ENCODE results near the gene ZBED6. TPM values are rescaled to one million over a fixed set of nuclear protein-coding genes. Genes with fewer than 3 reads are reported as not detected.

Gene ZBED6
- total RNA-seq, 1 experiment from 2014 or later: 68.2 TPM

- no peak for TF ChIP-seq CTCF (IDR thresholded peaks at IDR 0.05; ENCODE audit: unreplicated experiment)
- no peak for DNase-seq (ENCODE audit: unreplicated experiment)
- Mint-ChIP-seq H3K4me3 (ENCODE audit: unreplicated experiment) (peak overlapping the region; percentile 86), H3K27ac (ENCODE audit: low read depth, unreplicated experiment) (peak overlapping the region; percentile 98), H3K36me3 (ENCODE audit: insufficient read depth, unreplicated experiment) (peaks cover 38% of the 10 kb centered on the region), H3K4me1 (ENCODE audit: insufficient read depth, unreplicated experiment) (peaks cover 39% of the 10 kb centered on the region), H3K27me3 (ENCODE audit: insufficient read depth, unreplicated experiment) (no peaks in the 10 kb centered on the region), H3K9me3 (ENCODE audit: unreplicated experiment) (no peaks in the 10 kb centered on the region)
- ChIA-PET POLR2A (interaction anchor here (0.6 to 4.3 kb wide), 13 partner anchors 9 to 184 kb away, joined by 3 to 32 read pairs (median 4); partner anchors contain the start of gene ATP2B4), CTCF (interaction anchor here (0.7 to 1.8 kb wide), 5 partner anchors 19 to 334 kb away, joined by 3 to 11 read pairs (median 4); partner anchors contain the start of gene ATP2B4)
- TSS peak; percentile 89 for BruUV-seq (replicated peaks)
- intact Hi-C loops (cut with micrococcal nuclease): loop anchor here (5.0 to 10.0 kb wide), 3 partner anchors 43 to 170 kb away; partner anchors contain the start of gene ATP2B4
These were observed 521 bp upstream of the ZBED6 start for GRCh38 chr1:203794764-203795440.

GRCh38 chr1:203796236-203796605, 798 bp downstream of the ZBED6 start:
- ChIA-PET CTCF (interaction anchor here (0.7 to 3.0 kb wide), 4 partner anchors 39 to 545 kb away, joined by 3 to 18 read pairs (median 4); no protein-coding TSS in a partner anchor), POLR2A (interaction anchor here (0.7 to 4.3 kb wide), 18 partner anchors 10 to 358 kb away, joined by 3 to 32 read pairs (median 5); partner anchors contain the start of genes ATP2B4 and LAX1)
- peaks cover 48% of the 10 kb centered on the region for H3K36me3 Mint-ChIP-seq (ENCODE audit: insufficient read depth, unreplicated experiment)
- H3K4me3 Mint-ChIP-seq (ENCODE audit: unreplicated experiment): peak overlapping the region; percentile 86
- intact Hi-C loops (cut with micrococcal nuclease): loop anchor here (1.0 to 10.0 kb wide), 4 partner anchors 27 to 171 kb away; partner anchors contain the start of gene ATP2B4
- H3K27ac Mint-ChIP-seq (ENCODE audit: low read depth, unreplicated experiment): peak overlapping the region; percentile 98
- TF ChIP-seq CTCF (IDR thresholded peaks at IDR 0.05; ENCODE audit: unreplicated experiment): no peak
- H3K27me3 Mint-ChIP-seq (ENCODE audit: insufficient read depth, unreplicated experiment): no peaks in the 10 kb centered on the region
- H3K9me3 Mint-ChIP-seq (ENCODE audit: unreplicated experiment): no peaks in the 10 kb centered on the region
- DNase-seq (ENCODE audit: unreplicated experiment): peak; percentile 69
- TSS peak; percentile 39 for BruUV-seq (replicated peaks)
- peaks cover 44% of the 10 kb centered on the region for H3K4me1 Mint-ChIP-seq (ENCODE audit: insufficient read depth, unreplicated experiment)

- no peak for DNase-seq (ENCODE audit: unreplicated experiment)
- POLR2A ChIA-PET: interaction anchor here (0.6 to 4.3 kb wide), 26 partner anchors 11 to 954 kb away, joined by 3 to 32 read pairs (median 4); partner anchors contain the start of genes ATP2B4 and LAX1
- Mint-ChIP-seq H3K9me3 (ENCODE audit: unreplicated experiment) (no peaks in the 10 kb centered on the region), H3K27me3 (ENCODE audit: insufficient read depth, unreplicated experiment) (no peaks in the 10 kb centered on the region), H3K36me3 (ENCODE audit: insufficient read depth, unreplicated experiment) (peaks cover 58% of the 10 kb centered on the region), H3K27ac (ENCODE audit: low read depth, unreplicated experiment) (peak overlapping the region; percentile 98), H3K4me3 (ENCODE audit: unreplicated experiment) (peak overlapping the region; percentile 86), H3K4me1 (ENCODE audit: insufficient read depth, unreplicated experiment) (peaks cover 44% of the 10 kb centered on the region)
- no peak for TF ChIP-seq CTCF (IDR thresholded peaks at IDR 0.05; ENCODE audit: unreplicated experiment)
- BruUV-seq (replicated peaks): no TSS peak
- CTCF ChIA-PET: interaction anchor here (0.6 to 3.0 kb wide), 6 partner anchors 38 to 293 kb away, joined by 3 to 23 read pairs (median 4); no protein-coding TSS in a partner anchor
- intact Hi-C loops (cut with micrococcal nuclease): loop anchor here (5.0 to 10.0 kb wide), 3 partner anchors 45 to 172 kb away; partner anchors contain the start of gene ATP2B4
These were observed 1.8 kb downstream of the ZBED6 start for GRCh38 chr1:203797216-203797615.

Measured in MCF 10A (cell line).